Neural progenitor cell (in vitro differentiated cells): ENCODE data around the gene SCCPDH.

Experiments
- EZH2 ChIP-seq: fragments of 200-600 bp; sonication (generic); IDR thresholded peaks from 2 replicates; pipeline ENCODE4 v1.6.1; 2017; ENCODE audit warnings: antibody characterized with exemption, mild to moderate bottlenecking, moderate library complexity
- TF ChIP-seq, protein P1 (sequence below): fragments of 200-600 bp; sonication (generic); IDR thresholded peaks from 2 replicates; pipeline ENCODE4 v1.5.1; 2017; ENCODE audit warnings: antibody characterized with exemption, mild to moderate bottlenecking

DNA sequence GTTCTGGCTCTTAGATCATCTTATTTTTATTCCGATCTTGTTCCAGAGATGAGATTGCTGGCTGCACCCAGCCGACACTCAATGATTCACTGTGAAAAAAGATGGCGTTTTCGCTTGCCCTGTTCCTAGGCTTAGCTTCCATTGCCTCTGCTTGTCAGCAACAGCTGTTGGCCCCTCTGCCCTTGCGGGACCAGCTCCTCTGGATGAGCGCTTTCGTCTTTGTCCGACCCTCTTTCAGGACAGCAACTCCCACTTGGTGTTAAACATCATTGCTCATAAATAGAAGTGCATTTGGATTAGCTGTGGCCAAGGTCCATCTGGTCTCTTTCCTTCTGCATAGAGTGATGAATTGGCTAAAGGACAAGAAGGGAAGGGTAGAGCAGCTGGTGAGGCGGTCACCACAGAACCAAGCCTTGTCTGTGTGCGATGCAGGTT, 43.5 kb upstream of the SCCPDH start:
- TF ChIP-seq, protein P1, sequence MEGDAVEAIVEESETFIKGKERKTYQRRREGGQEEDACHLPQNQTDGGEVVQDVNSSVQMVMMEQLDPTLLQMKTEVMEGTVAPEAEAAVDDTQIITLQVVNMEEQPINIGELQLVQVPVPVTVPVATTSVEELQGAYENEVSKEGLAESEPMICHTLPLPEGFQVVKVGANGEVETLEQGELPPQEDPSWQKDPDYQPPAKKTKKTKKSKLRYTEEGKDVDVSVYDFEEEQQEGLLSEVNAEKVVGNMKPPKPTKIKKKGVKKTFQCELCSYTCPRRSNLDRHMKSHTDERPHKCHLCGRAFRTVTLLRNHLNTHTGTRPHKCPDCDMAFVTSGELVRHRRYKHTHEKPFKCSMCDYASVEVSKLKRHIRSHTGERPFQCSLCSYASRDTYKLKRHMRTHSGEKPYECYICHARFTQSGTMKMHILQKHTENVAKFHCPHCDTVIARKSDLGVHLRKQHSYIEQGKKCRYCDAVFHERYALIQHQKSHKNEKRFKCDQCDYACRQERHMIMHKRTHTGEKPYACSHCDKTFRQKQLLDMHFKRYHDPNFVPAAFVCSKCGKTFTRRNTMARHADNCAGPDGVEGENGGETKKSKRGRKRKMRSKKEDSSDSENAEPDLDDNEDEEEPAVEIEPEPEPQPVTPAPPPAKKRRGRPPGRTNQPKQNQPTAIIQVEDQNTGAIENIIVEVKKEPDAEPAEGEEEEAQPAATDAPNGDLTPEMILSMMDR: no peak
- TF ChIP-seq EZH2: no peak
